Heart left ventricle (tissue), 16 donors: Measurements from ENCODE around the gene OLFML2A. TPM values are rescaled to one million over a fixed set of nuclear protein-coding genes. Genes with fewer than 3 reads are reported as not detected.
"Not testable (repeated sequence)": the region's sequence is repeated elsewhere in the genome, so short reads cannot be mapped to it uniquely, and the experiment has no call there.

Source experiments
- ATAC-seq, 4 donors: fragments of 200-7000 bp; cut with Tn5 transposase; one replicate each; pipeline ENCODE4 v1.9.1; 2020 to 2022; ENCODE audit warnings: moderate library complexity in 4 of 4, mild to moderate bottlenecking in 3 of 4, moderate number of reproducible peaks in 1 of 4
- DNase-seq, 5 donors: peaks; one replicate each; pipeline ENCODE4 v3.0.0-alpha.2; 2020
- H3K27ac ChIP-seq, 12 donors: fragments of 200-600 bp; sonication (generic) in 4 of 12; one replicate each; pipeline versions ENCODE4 v1.5.0 to v1.8.0; 2016 to 2022; ENCODE audit warnings: mild to moderate bottlenecking in 2 of 12
- H3K27me3 ChIP-seq, 9 donors: fragments of 200-600 bp; sonication (generic) in 2 of 9; one replicate each; pipeline versions ENCODE4 v1.5.1 to v1.8.0; 2016 to 2022; ENCODE audit warnings: mild to moderate bottlenecking in 3 of 9
- H3K36me3 ChIP-seq, 9 donors: fragments of 200-600 bp; sonication (generic) in 2 of 9; one replicate each; pipeline versions ENCODE4 v1.5.0 to v1.8.0; 2018 to 2022; ENCODE audit warnings: mild to moderate bottlenecking in 2 of 9
- H3K4me1 ChIP-seq, 12 donors: fragments of 200-600 bp; sonication (generic) in 4 of 12; one replicate each; pipeline versions ENCODE4 v1.5.0 to v1.8.0; 2016 to 2022; ENCODE audit warnings: mild to moderate bottlenecking in 3 of 12
- H3K4me3 ChIP-seq, 12 donors: fragments of 200-600 bp; sonication (generic) in 4 of 12; one replicate each; pipeline versions ENCODE4 v1.5.0 to v1.8.0; 2017 to 2022; ENCODE audit warnings: mild to moderate bottlenecking in 9 of 12, moderate library complexity in 4 of 12
- H3K9me3 ChIP-seq, 12 donors: fragments of 200-600 bp; sonication (generic) in 4 of 12; one replicate each; pipeline versions ENCODE4 v1.5.0 to v1.8.0; 2016 to 2022; ENCODE audit warnings: mild to moderate bottlenecking in 1 of 12
- POLR2A ChIP-seq, 2 donors: fragments of 450-650 bp; IDR thresholded peaks; one replicate each; pipeline ENCODE4 v1.6.1; 2017; ENCODE audit warnings: antibody characterized with exemption in 2 of 2, mild to moderate bottlenecking in 2 of 2, moderate library complexity in 2 of 2
- WGBS, 4 donors: extraction: QIAGEN DNeasy Blood & Tissue Kit in 2 of 4; methylation state at CpG; one replicate each; pipeline versions ENCODE4 v1.1.5 to v1.1.7; 2013 to 2018; 5-methylcytosine and 5-hydroxymethylcytosine counted together
- intact Hi-C, 10 donors: fragments of 100-400 bp; cut with DNase I; formaldehyde crosslinking; loops; one replicate each; pipeline versions ENCODE4 v1.11.1 to v1.14.2; 2022
- long read RNA-seq, 3 donors: library from polyadenylated mRNA; unstranded; transcript quantifications; one replicate each; pipeline ENCODE4 v2.0.0, GENCODE V29; 2020 to 2021
- polyA plus RNA-seq, 2 donors: library from polyadenylated mRNA; stranded (reverse); fragments of 200-250 nt; gene quantifications; one replicate each; pipeline ENCODE4 v1.2.3, GENCODE V29; 2013
- total RNA-seq, 9 donors: library from RNA; depleted of rRNA in 2 of 9; stranded (reverse); fragments of >200 nt in 2 of 9; fragmentation: NEBNext Ultra II Directional in 3 of 9; extraction: Animal tissue kit (Norgen Biotek cat#: 25700) in 3 of 9; gene quantifications; one replicate each; pipeline versions ENCODE4 v1.1.0 to v1.2.4, GENCODE V29; 2016 to 2023
- TF ChIP-seq, protein P1 (sequence below), 12 donors: fragments of 200-600 bp; sonication (generic) in 4 of 12; IDR thresholded peaks; one replicate each; pipeline versions ENCODE4 v1.5.0 to v1.8.0; 2018 to 2022; ENCODE audit warnings: antibody characterized with exemption in 12 of 12, mild to moderate bottlenecking in 5 of 12
- donor health status: ischemic (EF 13 %, LVEDD 7.1; RV severe dilation, severe dysfunction).
- donor health status: healthy with polysubstance abuse.
- donor health status: DM: no; HTN: yes; CAD: no.
- donor health status: DM: no; HTN: no; CAD: no.
- donor health status: ischemic (EF 25% LVEDD 6.9; RV normal size, moderate dysfunction).
- donor health status: ischemic (EF 25% LVEDD 5.7; RV mildly dilated, moderate dysfunction).
- donor health status: healthy.
- donor health status: DM: yes; HTN: yes; CAD: no.
- donor health status: ischemic (EF 35%, LVEDD 5.7; RV mildly dilated, moderate dysfunction).
- donor health status: nonischemic (EF 11% LVEDD 7.7; RV severe dilation, severe dysfunction).
- donor health status: DM: yes; HTN: yes; CAD: no.
- donor health status: PGD.
- donor health status: ischemic (EF 29% LVEDD 5.4; RV normal size, mild dysfunction).
- donor health status: nonischemic (EF 23%, LVEDD 6.1; RV moderate dilation, normal function).

OLFML2A gene
- total RNA-seq (10 to 100 TPM; 15.5 to 71.1 (median 37.3) TPM), polyA plus RNA-seq (1 to 10 TPM; 8.5 to 9.9 TPM)
- long read RNA-seq, donor 1, partial matches to known transcripts: 1 of 36 reads
- long read RNA-seq, donor 1, other reads (novel, unspliced or antisense): 35 of 36 reads
- long read RNA-seq, donor 2, full-length matches to known transcripts: 2 of 58 reads
- long read RNA-seq, donor 2, partial matches to known transcripts: 0 of 58 reads
- long read RNA-seq, donor 2, other reads (novel, unspliced or antisense): 56 of 58 reads
- long read RNA-seq, donor 3, partial matches to known transcripts: 0 of 9 reads
- long read RNA-seq, donor 3, other reads (novel, unspliced or antisense): 9 of 9 reads

DNA sequence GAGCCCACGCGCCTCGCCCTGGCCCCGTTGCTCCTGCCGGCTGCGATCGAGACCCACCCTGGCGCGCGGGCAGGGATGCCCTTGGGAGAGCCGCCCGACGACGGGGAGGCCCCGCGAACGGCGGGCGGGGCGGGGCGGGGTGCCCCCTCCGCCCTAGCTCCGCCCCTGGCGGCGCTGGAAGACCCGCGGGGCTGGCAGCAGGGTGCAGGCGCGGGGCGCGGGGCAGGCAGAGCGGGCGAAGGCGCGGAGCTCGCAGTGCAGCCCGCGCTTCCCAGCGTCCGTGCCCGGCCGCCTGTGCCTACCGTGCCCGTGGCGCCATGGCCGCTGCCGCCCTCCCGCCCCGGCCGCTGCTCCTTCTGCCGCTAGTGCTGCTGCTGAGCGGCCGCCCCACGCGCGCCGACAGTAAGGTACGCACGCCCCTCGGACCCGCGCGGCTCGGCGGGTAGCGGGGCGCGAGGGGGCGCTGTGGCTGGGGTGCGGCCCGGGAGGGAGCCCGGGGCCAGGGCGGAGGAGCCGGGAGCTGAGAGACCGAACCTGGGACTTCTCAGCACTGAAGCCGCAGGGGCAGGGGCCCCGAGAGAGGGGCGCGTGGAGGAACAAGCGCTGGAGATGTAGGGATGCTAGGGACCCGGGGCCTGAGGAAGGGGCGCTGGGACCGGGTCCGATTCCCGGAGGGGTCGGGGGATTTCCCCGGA, at the start of gene OLFML2A:
OLFML2A (plus strand) TSS at position 180 of the 695 bp plus-strand sequence; CDS start at position 318, 138 bp downstream.
- H3K27ac ChIP-seq: peak within 1 kb of the TSS in 11 of 12 donors; percentile 6 to 88 (median 74)
- H3K27me3 ChIP-seq: peaks cover 0 to 4% (median 0%) of the 10 kb centered on the region in 9 donors
- intact Hi-C loops: loop anchor here in 7 of 10 donors (2.0 to 10.0 kb wide), 4 partner anchors 20 to 598 kb away; partner anchors contain the start of gene SCAI (in 1 of the 7)
- ATAC-seq (peak in 3 of 4 donors; percentile 22 to 57 (median 53)), DNase-seq (peak in 2 of 5 donors; percentile 49 to 58)
- TF ChIP-seq, protein P1, sequence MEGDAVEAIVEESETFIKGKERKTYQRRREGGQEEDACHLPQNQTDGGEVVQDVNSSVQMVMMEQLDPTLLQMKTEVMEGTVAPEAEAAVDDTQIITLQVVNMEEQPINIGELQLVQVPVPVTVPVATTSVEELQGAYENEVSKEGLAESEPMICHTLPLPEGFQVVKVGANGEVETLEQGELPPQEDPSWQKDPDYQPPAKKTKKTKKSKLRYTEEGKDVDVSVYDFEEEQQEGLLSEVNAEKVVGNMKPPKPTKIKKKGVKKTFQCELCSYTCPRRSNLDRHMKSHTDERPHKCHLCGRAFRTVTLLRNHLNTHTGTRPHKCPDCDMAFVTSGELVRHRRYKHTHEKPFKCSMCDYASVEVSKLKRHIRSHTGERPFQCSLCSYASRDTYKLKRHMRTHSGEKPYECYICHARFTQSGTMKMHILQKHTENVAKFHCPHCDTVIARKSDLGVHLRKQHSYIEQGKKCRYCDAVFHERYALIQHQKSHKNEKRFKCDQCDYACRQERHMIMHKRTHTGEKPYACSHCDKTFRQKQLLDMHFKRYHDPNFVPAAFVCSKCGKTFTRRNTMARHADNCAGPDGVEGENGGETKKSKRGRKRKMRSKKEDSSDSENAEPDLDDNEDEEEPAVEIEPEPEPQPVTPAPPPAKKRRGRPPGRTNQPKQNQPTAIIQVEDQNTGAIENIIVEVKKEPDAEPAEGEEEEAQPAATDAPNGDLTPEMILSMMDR (IDR thresholded peaks at IDR 0.05): peak; percentile 25 to 66 (median 50)
- TF ChIP-seq POLR2A (IDR thresholded peaks at IDR 0.05): peak in 1 of 2 donors; percentile 61
- H3K4me3 ChIP-seq: peak within 1 kb of the TSS; percentile 48 to 90 (median 66)
- peaks cover 0 to 62% (median 32%) of the 10 kb centered on the region in 12 donors for H3K4me1 ChIP-seq
- H3K36me3 ChIP-seq: no peaks in the 10 kb centered on the region
- H3K9me3 ChIP-seq: no peaks in the 10 kb centered on the region
- 1% methylated on average over 25 to 87 of the region's 87 CpGs for WGBS, 4 donors

- Histone ChIP-seq H3K9me3 (no peaks in the 10 kb centered on the region), H3K27ac (no peak overlapping the region), H3K4me3 (no peak overlapping the region), H3K4me1 (peaks cover 0 to 9% (median 0%) of the 10 kb centered on the region in 12 donors), H3K36me3 (peaks cover 0 to 5% (median 0%) of the 10 kb centered on the region in 9 donors), H3K27me3 (no peaks in the 10 kb centered on the region)
- DNase-seq (no peak), ATAC-seq (no peak)
- WGBS, 4 donors: 91 to 100% (median 93%) methylated on average over 2 of the region's 2 CpGs
- TF ChIP-seq, protein P1 (IDR thresholded peaks at IDR 0.05): no peak
- TF ChIP-seq POLR2A (IDR thresholded peaks at IDR 0.05): no peak
- intact Hi-C loops: no loop called here
Measured at GRCh38 chr9:124730772-124731171, 46.2 kb upstream of the OLFML2A start.

GRCh38 chr9:124733964-124734740, 42.8 kb upstream of the OLFML2A start:
- WGBS, 4 donors: 77 to 81% (median 79%) methylated on average over 14 of the region's 14 CpGs
- H3K27ac ChIP-seq: no peak overlapping the region
- intact Hi-C loops: no loop called here
- H3K9me3 ChIP-seq: no peaks in the 10 kb centered on the region
- no peak overlapping the region for H3K4me3 ChIP-seq
- no peak for DNase-seq
- no peaks in the 10 kb centered on the region for H3K27me3 ChIP-seq
- ATAC-seq: peak in 1 of 4 donors; percentile 29
- peaks cover 0 to 5% (median 0%) of the 10 kb centered on the region in 9 donors for H3K36me3 ChIP-seq
- TF ChIP-seq, protein P1 (IDR thresholded peaks at IDR 0.05): no peak
- no peak for TF ChIP-seq POLR2A (IDR thresholded peaks at IDR 0.05)
- H3K4me1 ChIP-seq: peaks cover 0 to 9% (median 0%) of the 10 kb centered on the region in 12 donors

DNA sequence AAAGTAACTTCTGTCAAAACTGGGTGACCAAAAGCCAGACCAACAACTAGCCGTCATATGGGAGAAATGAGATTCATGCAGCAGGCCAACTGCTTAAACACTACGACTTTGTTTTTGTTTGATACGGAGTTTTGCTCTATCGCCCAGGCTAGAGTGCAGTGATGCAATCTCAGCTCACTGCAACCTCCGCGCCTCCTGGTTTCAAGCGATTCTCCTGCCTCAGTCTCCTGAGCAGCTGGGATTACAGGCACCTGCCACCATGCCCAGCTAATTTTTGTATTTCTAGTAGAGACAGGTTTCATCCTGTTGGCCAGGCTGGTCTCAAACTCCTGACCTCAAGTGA, 42.2 kb upstream of the OLFML2A start:
- H3K27me3 ChIP-seq, H3K36me3 ChIP-seq, intact Hi-C loops, DNase-seq, ATAC-seq, H3K9me3 ChIP-seq, H3K4me1 ChIP-seq, H3K27ac ChIP-seq, H3K4me3 ChIP-seq: not testable (repeated sequence)
- 88 to 96% (median 94%) methylated on average over 7 of the region's 7 CpGs for WGBS, 4 donors
